ENCODE results near the gene PSMD13. TPM values are rescaled to one million over a fixed set of nuclear protein-coding genes. Genes with fewer than 3 reads are reported as not detected.

PSMD13 gene
- total RNA-seq, 1 experiment from 2014 or later, result 179 TPM

DNA sequence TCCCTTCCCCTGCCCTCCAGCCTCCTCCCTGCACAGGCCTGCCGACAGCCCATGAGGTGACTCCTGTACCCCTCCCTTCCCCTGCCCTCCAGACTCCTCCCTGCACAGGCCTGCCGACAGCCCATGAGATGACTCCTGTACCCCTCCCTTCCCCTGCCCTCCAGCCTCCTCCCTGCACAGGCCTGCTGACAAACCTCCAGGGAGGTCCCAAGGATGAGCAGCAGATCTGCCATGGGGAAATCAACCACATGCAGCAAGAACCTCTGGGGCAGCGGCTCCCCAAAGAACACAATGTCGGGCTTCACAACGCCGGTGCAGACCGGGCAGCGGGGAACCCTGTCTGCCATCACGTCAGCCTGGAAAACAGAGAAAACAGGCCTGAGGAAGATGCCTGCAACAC lies 12.9 kb upstream of the PSMD13 start:
- DNase-seq (ENCODE audit: low read depth, low spot score) (no peak), ATAC-seq (no peak)
- H3K27ac ChIP-seq (ENCODE audit: low read depth, low read length), result no peak overlapping the region
- H3K4me1 ChIP-seq (ENCODE audit: control insufficient read depth in 1 of 2, insufficient read depth in 2 of 2, low read length in 2 of 2), result no peaks in the 10 kb centered on the region
- H3K4me2 ChIP-seq (ENCODE audit: low read length), result no peak overlapping the region
- ChIA-PET RAD21 (ENCODE audit: low non-redundant PET in 1 of 2, low total read pairs in 2 of 2, uncharacterized antibody in 2 of 2, unreplicated experiment in 2 of 2) (no interaction called here), CTCF (no interaction called here), POLR2A (interaction anchor here (0.6 kb wide), 1 partner anchor 10 kb away, joined by 3 read pairs; no protein-coding TSS in a partner anchor)
- no TSS peak for BruUV-seq (replicated peaks)
- H4K20me1 ChIP-seq (ENCODE audit: insufficient read depth), result no peaks in the 10 kb centered on the region
- no peak overlapping the region for H2AFZ ChIP-seq (ENCODE audit: low read depth, low read length, poor library complexity, severe bottlenecking)
- TF ChIP-seq EGR1 (IDR thresholded peaks at IDR 0.05; ENCODE audit: low read depth), result no peak
- TF ChIP-seq TCF7L2 (IDR thresholded peaks at IDR 0.05; ENCODE audit: borderline replicate concordance, extremely low read depth, insufficient read depth, insufficient read length), result no peak
- TF ChIP-seq JUND (IDR thresholded peaks at IDR 0.05), result no peak
- no peak for TF ChIP-seq ZFX (IDR thresholded peaks at IDR 0.05)
- no peak for TF ChIP-seq ZNF274 (IDR thresholded peaks at IDR 0.05; ENCODE audit: low read depth, low read length)
- no peak for TF ChIP-seq RAD21 (IDR thresholded peaks at IDR 0.05; ENCODE audit: low read depth)
- TF ChIP-seq, protein P1, sequence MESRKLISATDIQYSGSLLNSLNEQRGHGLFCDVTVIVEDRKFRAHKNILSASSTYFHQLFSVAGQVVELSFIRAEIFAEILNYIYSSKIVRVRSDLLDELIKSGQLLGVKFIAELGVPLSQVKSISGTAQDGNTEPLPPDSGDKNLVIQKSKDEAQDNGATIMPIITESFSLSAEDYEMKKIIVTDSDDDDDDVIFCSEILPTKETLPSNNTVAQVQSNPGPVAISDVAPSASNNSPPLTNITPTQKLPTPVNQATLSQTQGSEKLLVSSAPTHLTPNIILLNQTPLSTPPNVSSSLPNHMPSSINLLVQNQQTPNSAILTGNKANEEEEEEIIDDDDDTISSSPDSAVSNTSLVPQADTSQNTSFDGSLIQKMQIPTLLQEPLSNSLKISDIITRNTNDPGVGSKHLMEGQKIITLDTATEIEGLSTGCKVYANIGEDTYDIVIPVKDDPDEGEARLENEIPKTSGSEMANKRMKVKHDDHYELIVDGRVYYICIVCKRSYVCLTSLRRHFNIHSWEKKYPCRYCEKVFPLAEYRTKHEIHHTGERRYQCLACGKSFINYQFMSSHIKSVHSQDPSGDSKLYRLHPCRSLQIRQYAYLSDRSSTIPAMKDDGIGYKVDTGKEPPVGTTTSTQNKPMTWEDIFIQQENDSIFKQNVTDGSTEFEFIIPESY (IDR thresholded peaks at IDR 0.05; ENCODE audit: extremely low read depth, insufficient replicate concordance, low read length), result no peak
- no peak for TF ChIP-seq ELF1 (IDR thresholded peaks at IDR 0.05; ENCODE audit: borderline replicate concordance, low read depth)
- TF ChIP-seq CEBPB (IDR thresholded peaks at IDR 0.05; ENCODE audit: low read depth), result no peak
- TF ChIP-seq YY1 (IDR thresholded peaks at IDR 0.05; ENCODE audit: extremely low read depth, insufficient replicate concordance, low read depth, low read length), result no peak
- TF ChIP-seq, protein P2, sequence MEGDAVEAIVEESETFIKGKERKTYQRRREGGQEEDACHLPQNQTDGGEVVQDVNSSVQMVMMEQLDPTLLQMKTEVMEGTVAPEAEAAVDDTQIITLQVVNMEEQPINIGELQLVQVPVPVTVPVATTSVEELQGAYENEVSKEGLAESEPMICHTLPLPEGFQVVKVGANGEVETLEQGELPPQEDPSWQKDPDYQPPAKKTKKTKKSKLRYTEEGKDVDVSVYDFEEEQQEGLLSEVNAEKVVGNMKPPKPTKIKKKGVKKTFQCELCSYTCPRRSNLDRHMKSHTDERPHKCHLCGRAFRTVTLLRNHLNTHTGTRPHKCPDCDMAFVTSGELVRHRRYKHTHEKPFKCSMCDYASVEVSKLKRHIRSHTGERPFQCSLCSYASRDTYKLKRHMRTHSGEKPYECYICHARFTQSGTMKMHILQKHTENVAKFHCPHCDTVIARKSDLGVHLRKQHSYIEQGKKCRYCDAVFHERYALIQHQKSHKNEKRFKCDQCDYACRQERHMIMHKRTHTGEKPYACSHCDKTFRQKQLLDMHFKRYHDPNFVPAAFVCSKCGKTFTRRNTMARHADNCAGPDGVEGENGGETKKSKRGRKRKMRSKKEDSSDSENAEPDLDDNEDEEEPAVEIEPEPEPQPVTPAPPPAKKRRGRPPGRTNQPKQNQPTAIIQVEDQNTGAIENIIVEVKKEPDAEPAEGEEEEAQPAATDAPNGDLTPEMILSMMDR (IDR thresholded peaks at IDR 0.05 in 2 of 3, conservative IDR thresholded peaks at IDR 0.05 in 1 of 3; ENCODE audit: borderline replicate concordance in 1 of 3, insufficient read depth in 1 of 3, low read depth in 2 of 3, low read length in 2 of 3), result no peak
- no peak for TF ChIP-seq EZH2 (IDR thresholded peaks at IDR 0.05)
- TF ChIP-seq SRF (IDR thresholded peaks at IDR 0.05; ENCODE audit: low read depth), result no peak
- no peak for TF ChIP-seq POLR2A (IDR thresholded peaks at IDR 0.05; ENCODE audit: borderline replicate concordance, extremely low read depth, insufficient read depth, insufficient read length)
- no peak for TF ChIP-seq SIN3A (IDR thresholded peaks at IDR 0.05; ENCODE audit: low read depth)
- no peak for TF ChIP-seq FOSL1 (IDR thresholded peaks at IDR 0.05; ENCODE audit: low read depth)
- TF ChIP-seq, protein P3, sequence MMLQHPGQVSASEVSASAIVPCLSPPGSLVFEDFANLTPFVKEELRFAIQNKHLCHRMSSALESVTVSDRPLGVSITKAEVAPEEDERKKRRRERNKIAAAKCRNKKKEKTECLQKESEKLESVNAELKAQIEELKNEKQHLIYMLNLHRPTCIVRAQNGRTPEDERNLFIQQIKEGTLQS (IDR thresholded peaks at IDR 0.05), result no peak
- TF ChIP-seq, protein P4, sequence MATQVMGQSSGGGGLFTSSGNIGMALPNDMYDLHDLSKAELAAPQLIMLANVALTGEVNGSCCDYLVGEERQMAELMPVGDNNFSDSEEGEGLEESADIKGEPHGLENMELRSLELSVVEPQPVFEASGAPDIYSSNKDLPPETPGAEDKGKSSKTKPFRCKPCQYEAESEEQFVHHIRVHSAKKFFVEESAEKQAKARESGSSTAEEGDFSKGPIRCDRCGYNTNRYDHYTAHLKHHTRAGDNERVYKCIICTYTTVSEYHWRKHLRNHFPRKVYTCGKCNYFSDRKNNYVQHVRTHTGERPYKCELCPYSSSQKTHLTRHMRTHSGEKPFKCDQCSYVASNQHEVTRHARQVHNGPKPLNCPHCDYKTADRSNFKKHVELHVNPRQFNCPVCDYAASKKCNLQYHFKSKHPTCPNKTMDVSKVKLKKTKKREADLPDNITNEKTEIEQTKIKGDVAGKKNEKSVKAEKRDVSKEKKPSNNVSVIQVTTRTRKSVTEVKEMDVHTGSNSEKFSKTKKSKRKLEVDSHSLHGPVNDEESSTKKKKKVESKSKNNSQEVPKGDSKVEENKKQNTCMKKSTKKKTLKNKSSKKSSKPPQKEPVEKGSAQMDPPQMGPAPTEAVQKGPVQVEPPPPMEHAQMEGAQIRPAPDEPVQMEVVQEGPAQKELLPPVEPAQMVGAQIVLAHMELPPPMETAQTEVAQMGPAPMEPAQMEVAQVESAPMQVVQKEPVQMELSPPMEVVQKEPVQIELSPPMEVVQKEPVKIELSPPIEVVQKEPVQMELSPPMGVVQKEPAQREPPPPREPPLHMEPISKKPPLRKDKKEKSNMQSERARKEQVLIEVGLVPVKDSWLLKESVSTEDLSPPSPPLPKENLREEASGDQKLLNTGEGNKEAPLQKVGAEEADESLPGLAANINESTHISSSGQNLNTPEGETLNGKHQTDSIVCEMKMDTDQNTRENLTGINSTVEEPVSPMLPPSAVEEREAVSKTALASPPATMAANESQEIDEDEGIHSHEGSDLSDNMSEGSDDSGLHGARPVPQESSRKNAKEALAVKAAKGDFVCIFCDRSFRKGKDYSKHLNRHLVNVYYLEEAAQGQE (IDR thresholded peaks at IDR 0.05; ENCODE audit: low read depth), result no peak
- no peak for TF ChIP-seq POLR2AphosphoS5 (IDR thresholded peaks at IDR 0.05; ENCODE audit: low read depth, low read length)
- TF ChIP-seq, protein P5, sequence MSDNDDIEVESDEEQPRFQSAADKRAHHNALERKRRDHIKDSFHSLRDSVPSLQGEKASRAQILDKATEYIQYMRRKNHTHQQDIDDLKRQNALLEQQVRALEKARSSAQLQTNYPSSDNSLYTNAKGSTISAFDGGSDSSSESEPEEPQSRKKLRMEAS (IDR thresholded peaks at IDR 0.05), result no peak
- H3K27me3 ChIP-seq (ENCODE audit: insufficient read depth, low read length), result no peaks in the 10 kb centered on the region
- H3K9me3 ChIP-seq (ENCODE audit: control insufficient read depth in 1 of 2, insufficient read depth in 1 of 2, low read depth in 1 of 2, low read length in 2 of 2), result no peaks in the 10 kb centered on the region
- no peaks in the 10 kb centered on the region for H3K36me3 ChIP-seq (ENCODE audit: control insufficient read depth in 1 of 2, insufficient read depth in 2 of 2, low read length in 2 of 2)
- no peak overlapping the region for H3K4me3 ChIP-seq (replicated peaks in 1 of 2; ENCODE audit: low read depth in 1 of 2, low read length in 2 of 2)
- no peaks in the 10 kb centered on the region for H3K79me2 ChIP-seq (ENCODE audit: insufficient read depth, low read length)
- H3K9ac ChIP-seq (ENCODE audit: low read length), result no peak overlapping the region
- intact Hi-C loops (cut with micrococcal nuclease), result no loop called here
- no peaks in the 10 kb centered on the region for H3K9me2 ChIP-seq (ENCODE audit: insufficient read depth)

Data from HCT116 (cell line).